Measurements from ENCODE around the gene TRIP6. TPM values are rescaled to one million over a fixed set of nuclear protein-coding genes. Genes with fewer than 3 reads are reported as not detected.

TRIP6 gene
- total RNA-seq, 1 experiment from 2014 or later, result 3.2 TPM

GRCh38 chr7:100878013-100878412 lies 10.8 kb downstream of the TRIP6 start:
- H3K4me1 ChIP-seq (ENCODE audit: control insufficient read depth, insufficient read depth, low read length), result peaks cover 8% of the 10 kb centered on the region
- no peaks in the 10 kb centered on the region for H3K27me3 ChIP-seq (ENCODE audit: control insufficient read depth, insufficient read depth, low read length)
- ChIA-PET CTCF (no interaction called here), POLR2A (no interaction called here)
- intact Hi-C loops (cut with micrococcal nuclease; ENCODE audit: unreplicated experiment) (no loop called here), in situ Hi-C loops (cut with HindIII; ENCODE audit: low pct_unique_long_range_greater_than_20kb, low sequenced_read_pairs) (no loop called here)
- no peak overlapping the region for H3K4me3 ChIP-seq (ENCODE audit: low read depth in 2 of 2, low read length in 2 of 2)
- H3K36me3 ChIP-seq (ENCODE audit: control insufficient read depth, insufficient read depth, low read length), result peaks cover under 1% of the 10 kb centered on the region
- DNase-seq (ENCODE audit: low read depth, low spot score) (no peak), ATAC-seq (no peak)
- H3K27ac ChIP-seq (ENCODE audit: low read length), result no peak overlapping the region
- no peaks in the 10 kb centered on the region for H3K9me3 ChIP-seq (ENCODE audit: control insufficient read depth, insufficient read depth, low read depth, low read length)
- BruUV-seq (replicated peaks), result no TSS peak
- TF ChIP-seq TCF7L2 (IDR thresholded peaks at IDR 0.05; ENCODE audit: low read depth, low read length), result no peak
- no peak for TF ChIP-seq SIN3A (IDR thresholded peaks at IDR 0.05; ENCODE audit: borderline replicate concordance, insufficient read depth, low read depth, low read length)
- TF ChIP-seq POLR2AphosphoS5 (IDR thresholded peaks at IDR 0.05; ENCODE audit: low read depth, low read length), result no peak
- TF ChIP-seq CTCF (IDR thresholded peaks at IDR 0.05), result no peak
- TF ChIP-seq REST (IDR thresholded peaks at IDR 0.05; ENCODE audit: insufficient read depth in 1 of 2, low read depth in 2 of 2, low read length in 1 of 2), result no peak

- DNase-seq (ENCODE audit: low read depth, low spot score) (no peak), ATAC-seq (no peak)
- Histone ChIP-seq H3K9me3 (ENCODE audit: control insufficient read depth, insufficient read depth, low read depth, low read length) (no peaks in the 10 kb centered on the region), H3K4me1 (ENCODE audit: control insufficient read depth, insufficient read depth, low read length) (peaks cover 8% of the 10 kb centered on the region), H3K27me3 (ENCODE audit: control insufficient read depth, insufficient read depth, low read length) (no peaks in the 10 kb centered on the region), H3K36me3 (ENCODE audit: control insufficient read depth, insufficient read depth, low read length) (peaks cover 7% of the 10 kb centered on the region), H3K27ac (ENCODE audit: low read length) (no peak overlapping the region), H3K4me3 (ENCODE audit: low read depth in 2 of 2, low read length in 2 of 2) (no peak overlapping the region)
- ChIA-PET POLR2A (no interaction called here), CTCF (no interaction called here)
- intact Hi-C loops (cut with micrococcal nuclease; ENCODE audit: unreplicated experiment) (no loop called here), in situ Hi-C loops (cut with HindIII; ENCODE audit: low pct_unique_long_range_greater_than_20kb, low sequenced_read_pairs) (no loop called here)
- TF ChIP-seq REST (IDR thresholded peaks at IDR 0.05; ENCODE audit: insufficient read depth in 1 of 2, low read depth in 2 of 2, low read length in 1 of 2) (no peak), TCF7L2 (IDR thresholded peaks at IDR 0.05; ENCODE audit: low read depth, low read length) (no peak), POLR2AphosphoS5 (IDR thresholded peaks at IDR 0.05; ENCODE audit: low read depth, low read length) (no peak), SIN3A (IDR thresholded peaks at IDR 0.05; ENCODE audit: borderline replicate concordance, insufficient read depth, low read depth, low read length) (no peak), CTCF (IDR thresholded peaks at IDR 0.05) (no peak)
- no TSS peak for BruUV-seq (replicated peaks)
Measured at GRCh38 chr7:100878685-100879084, 11.5 kb downstream of the TRIP6 start.

Data from Panc1 (cell line).